Measurements from ENCODE around the gene NEAT1. TPM values are rescaled to one million over a fixed set of nuclear protein-coding genes. Genes with fewer than 3 reads are reported as not detected.

The NEAT1 gene
- total RNA-seq, 1 donor from 2014 or later, result 78.8 TPM

- no peaks in the 10 kb centered on the region for H3K27me3 Mint-ChIP-seq
- H3K36me3 Mint-ChIP-seq (ENCODE audit: insufficient read depth), result no peaks in the 10 kb centered on the region
- peaks cover 72% of the 10 kb centered on the region for H3K4me1 Mint-ChIP-seq (ENCODE audit: low read depth)
- peak overlapping the region; percentile 68 for H3K4me3 Mint-ChIP-seq (ENCODE audit: low read depth)
- H3K9me3 Mint-ChIP-seq (ENCODE audit: low read depth), result no peaks in the 10 kb centered on the region
- no peak for DNase-seq (ENCODE audit: low spot score, unreplicated experiment)
- H3K27ac Mint-ChIP-seq, result peak overlapping the region; percentile 99
- TF ChIP-seq CTCF (IDR thresholded peaks at IDR 0.05; ENCODE audit: unreplicated experiment), result no peak
Measured at GRCh38 chr11:65423516-65424204, 1.1 kb downstream of the NEAT1 start.

GRCh38 chr11:65424205-65425104, 1.9 kb downstream of the NEAT1 start:
- Mint-ChIP-seq H3K27me3 (no peaks in the 10 kb centered on the region), H3K36me3 (ENCODE audit: insufficient read depth) (no peaks in the 10 kb centered on the region), H3K4me1 (ENCODE audit: low read depth) (peaks cover 67% of the 10 kb centered on the region), H3K4me3 (ENCODE audit: low read depth) (peak overlapping the region; percentile 68), H3K27ac (peak overlapping the region; percentile 74), H3K9me3 (ENCODE audit: low read depth) (no peaks in the 10 kb centered on the region)
- no peak for DNase-seq (ENCODE audit: low spot score, unreplicated experiment)
- no peak for TF ChIP-seq CTCF (IDR thresholded peaks at IDR 0.05; ENCODE audit: unreplicated experiment)

- peak overlapping the region; percentile 68 for H3K4me3 Mint-ChIP-seq (ENCODE audit: low read depth)
- H3K27me3 Mint-ChIP-seq, result no peaks in the 10 kb centered on the region
- H3K4me1 Mint-ChIP-seq (ENCODE audit: low read depth), result peaks cover 61% of the 10 kb centered on the region
- peak overlapping the region; percentile 74 for H3K27ac Mint-ChIP-seq
- H3K9me3 Mint-ChIP-seq (ENCODE audit: low read depth), result no peaks in the 10 kb centered on the region
- TF ChIP-seq CTCF (IDR thresholded peaks at IDR 0.05; ENCODE audit: unreplicated experiment), result peak; percentile 11
- H3K36me3 Mint-ChIP-seq (ENCODE audit: insufficient read depth), result no peaks in the 10 kb centered on the region
- DNase-seq (ENCODE audit: low spot score, unreplicated experiment), result no peak
Measured at GRCh38 chr11:65425105-65425970, 2.7 kb downstream of the NEAT1 start.

- Mint-ChIP-seq H3K27me3 (no peaks in the 10 kb centered on the region), H3K36me3 (ENCODE audit: insufficient read depth) (no peaks in the 10 kb centered on the region), H3K9me3 (ENCODE audit: low read depth) (no peaks in the 10 kb centered on the region), H3K27ac (peak overlapping the region; percentile 42), H3K4me3 (ENCODE audit: low read depth) (peak overlapping the region; percentile 68), H3K4me1 (ENCODE audit: low read depth) (peaks cover 57% of the 10 kb centered on the region)
- TF ChIP-seq CTCF (IDR thresholded peaks at IDR 0.05; ENCODE audit: unreplicated experiment), result no peak
- DNase-seq (ENCODE audit: low spot score, unreplicated experiment), result no peak
Measured at GRCh38 chr11:65425971-65426838, 3.6 kb downstream of the NEAT1 start.
